HepG2 (cell line): ENCODE measurements around the gene AQP5. TPM values are rescaled to one million over a fixed set of nuclear protein-coding genes. Genes with fewer than 3 reads are reported as not detected.

ENCODE experiments used
- ATAC-seq: fragments of 200-7000 bp; cut with Tn5 transposase; 3 replicates; pipeline ENCODE4 v1.9.1; 2020; ENCODE audit warnings: mild to moderate bottlenecking, moderate library complexity
- BruUV-seq: library from RNA; stranded (reverse); fragments of 400-500 nt; replicated peaks from 2 replicates; lab custom pipeline; 2021; lab: Mats Ljungman, UMichigan
- CTCF ChIA-PET: fragments of 300-600 bp; formaldehyde crosslinking; extraction: SDS; loops from one replicate; lab custom pipeline; 2021; ENCODE audit warnings: low total read pairs, inconsistent platforms, low intra/inter-chr PET ratio; lab: Yijun Ruan, JAX
- POLR2A ChIA-PET: fragments of 350-600 bp; sonication (Branson Sonifier 250); formaldehyde crosslinking; loops from one replicate; lab custom pipeline; 2020; ENCODE audit warnings: antibody characterized with exemption, inconsistent platforms; lab: Yijun Ruan, JAX
- DNase-seq: peaks from one replicate; pipeline ENCODE4 v3.0.0-alpha.2; 2015; ENCODE audit warnings: low spot score
- FAIRE-seq: peaks from 3 replicates; lab custom pipeline; 2011; peaks lifted over from hg19 to GRCh38; lab: Jason Lieb, UNC
- H2AFZ ChIP-seq: one replicate; pipeline ENCODE4 v1.6.1; 2011; ENCODE audit warnings: low read length, inconsistent platforms
- H3K27ac ChIP-seq: fragments of 300-600 bp; 3 replicates; pipeline ENCODE4 v1.8.0; 2011; ENCODE audit warnings: mixed run types, mild to moderate bottlenecking, mixed read lengths, low read length, inconsistent platforms; ENCODE audit not compliant: insufficient read depth; ENCODE audit errors: extremely low read length
- H3K27me3 ChIP-seq, 2 experiments: fragments of 200-600 bp in 1 of 2; 2 replicates in 1 of 2; 3 replicates in 1 of 2; pipeline versions ENCODE4 v1.6.0 to v1.8.0; 2011; ENCODE audit warnings: low read length in 2 of 2, mild to moderate bottlenecking in 2 of 2, moderate library complexity in 2 of 2, inconsistent platforms in 1 of 2; ENCODE audit not compliant: insufficient read depth in 2 of 2, control insufficient read depth in 1 of 2
- H3K36me3 ChIP-seq, 2 experiments: fragments of 200-600 bp in 1 of 2; replicated peaks in 1 of 2; 2 replicates in 1 of 2; 3 replicates in 1 of 2; pipeline versions ENCODE4 v1.5.1 to v1.8.0; 2011; ENCODE audit warnings: low read length in 2 of 2, inconsistent platforms in 1 of 2; ENCODE audit not compliant: insufficient read depth in 2 of 2, control insufficient read depth in 1 of 2
- H3K4me1 ChIP-seq: 2 replicates; pipeline ENCODE4 v1.5.1; 2012; ENCODE audit warnings: low read length, inconsistent platforms; ENCODE audit not compliant: insufficient read depth
- H3K4me2 ChIP-seq: 2 replicates; pipeline ENCODE4 v1.6.0; 2011; ENCODE audit warnings: low read depth, low read length, inconsistent platforms
- H3K4me3 ChIP-seq, 3 experiments: fragments of 200-600 bp in 1 of 3; sonication (generic), shearing (Covaris generic) in 1 of 3; replicated peaks in 1 of 3; 2 replicates each; pipeline ENCODE4 v1.5.1; 2011 to 2016; ENCODE audit warnings: low read length in 3 of 3, inconsistent platforms in 2 of 3, low read depth in 2 of 3, mild to moderate bottlenecking in 2 of 3, control low read depth in 1 of 3, mixed read lengths in 1 of 3; ENCODE audit not compliant: insufficient read depth in 1 of 3
- H3K79me2 ChIP-seq: one replicate; pipeline ENCODE4 v1.6.1; 2011; ENCODE audit warnings: low read length, inconsistent platforms; ENCODE audit not compliant: insufficient read depth
- H3K9ac ChIP-seq: 2 replicates; pipeline ENCODE4 v1.6.0; 2011; ENCODE audit warnings: mild to moderate bottlenecking, low read depth, low read length, inconsistent platforms; ENCODE audit not compliant: insufficient read depth
- H3K9me3 ChIP-seq: 2 replicates; pipeline ENCODE4 v1.5.1; 2012; ENCODE audit warnings: mild to moderate bottlenecking, low read length
- H4K20me1 ChIP-seq: 2 replicates; pipeline ENCODE4 v1.6.0; 2011; ENCODE audit warnings: inconsistent platforms, mild to moderate bottlenecking, low read length, moderate library complexity; ENCODE audit not compliant: insufficient read depth
- ATF7-NPFF ChIP-seq: sonication (generic); formaldehyde crosslinking; IDR thresholded peaks from 2 replicates; pipeline ENCODE4 v1.8.1; 2023; ENCODE audit warnings: mild to moderate bottlenecking, low read depth, missing genetic modification reagents, moderate library complexity
- HNRNPLL ChIP-seq: fragments of 200-400 bp; formaldehyde crosslinking; IDR thresholded peaks from 2 replicates; pipeline ENCODE4 v1.6.1; 2017; ENCODE audit warnings: mild to moderate bottlenecking, low read depth, low read length; ENCODE audit not compliant: poor library complexity, severe bottlenecking
- HOXA7 ChIP-seq: sonication (generic); formaldehyde crosslinking; IDR thresholded peaks from 2 replicates; pipeline ENCODE4 v1.8.1; 2022; ENCODE audit warnings: mild to moderate bottlenecking, missing genetic modification reagents, moderate library complexity
- MNT ChIP-seq: fragments of 450-650 bp; IDR thresholded peaks from 2 replicates; pipeline ENCODE4 v1.6.1; 2016
- NCOA2 ChIP-seq: sonication (generic); formaldehyde crosslinking; IDR thresholded peaks from 2 replicates; pipeline ENCODE4 v1.8.0; 2022; ENCODE audit warnings: inconsistent platforms
- NFE2L1 ChIP-seq: sonication (generic); formaldehyde crosslinking; IDR thresholded peaks from 2 replicates; pipeline ENCODE4 v1.4.0; 2020; ENCODE audit warnings: missing genetic modification reagents, mild to moderate bottlenecking, borderline replicate concordance
- NR0B2 ChIP-seq: sonication (generic); formaldehyde crosslinking; IDR thresholded peaks from 2 replicates; pipeline ENCODE4 v1.4.0; 2020; ENCODE audit warnings: mild to moderate bottlenecking, missing genetic modification reagents
- SIX4 ChIP-seq: sonication (generic); formaldehyde crosslinking; IDR thresholded peaks from 2 replicates; pipeline ENCODE4 v1.4.0; 2020; ENCODE audit warnings: missing genetic modification reagents
- XBP1 ChIP-seq: sonication (generic); formaldehyde crosslinking; IDR thresholded peaks from 2 replicates; pipeline ENCODE4 v1.5.0; 2020; ENCODE audit warnings: missing genetic modification reagents
- ZMYM2 ChIP-seq: sonication (generic); formaldehyde crosslinking; IDR thresholded peaks from 2 replicates; pipeline ENCODE4 v1.8.0; 2022; ENCODE audit warnings: mild to moderate bottlenecking, missing genetic modification reagents
- ZMYM4 ChIP-seq: sonication (generic); formaldehyde crosslinking; IDR thresholded peaks from 2 replicates; pipeline ENCODE4 v1.8.1; 2023; ENCODE audit warnings: mild to moderate bottlenecking, missing genetic modification reagents
- ZNF224 ChIP-seq: sonication (generic); formaldehyde crosslinking; IDR thresholded peaks from 2 replicates; pipeline ENCODE4 v1.5.0; 2020; ENCODE audit warnings: mild to moderate bottlenecking, missing genetic modification reagents
- ZNF33A ChIP-seq: sonication (generic); formaldehyde crosslinking; IDR thresholded peaks from 2 replicates; pipeline ENCODE4 v1.5.1; 2020; ENCODE audit warnings: missing genetic modification reagents, mild to moderate bottlenecking, moderate library complexity, borderline replicate concordance
- ZNF709 ChIP-seq: sonication (generic); formaldehyde crosslinking; IDR thresholded peaks from 2 replicates; pipeline ENCODE4 v1.5.0; 2020; ENCODE audit warnings: mild to moderate bottlenecking, missing genetic modification reagents
- WGBS: methylation state at CpG from one replicate; pipeline ENCODE4 v1.1.6; 2017; ENCODE audit warnings: low lambda C conversion rate; 5-methylcytosine and 5-hydroxymethylcytosine counted together
- in situ Hi-C: cut with HindIII; loops from 2 replicates; pipeline ENCODE4 v1.10.0; 2017; ENCODE audit warnings: low pct_unique_long_range_greater_than_20kb; ENCODE audit not compliant: extremely low pct_ligation_motif_present
- intact Hi-C: fragments of 100-400 bp; cut with micrococcal nuclease; formaldehyde crosslinking; loops from one replicate; pipeline ENCODE4 v1.10.0; 2022; ENCODE audit not compliant: unreplicated experiment
- polyA plus RNA-seq, 8 experiments: library from polyadenylated mRNA; depleted of rRNA in 3 of 8; stranded (reverse) in 7 of 8; unstranded in 1 of 8; fragments of >200 nt; fragmentation: Illumina TruSeq in 4 of 8; extraction: Trizol in 4 of 8; gene quantifications; 2 replicates each; pipeline versions ENCODE4 v1.2.1 to v1.2.3, GENCODE V29; 2011 to 2016; ENCODE audit warnings: low read depth in 4 of 8, missing spikeins in 1 of 8, mixed read lengths in 1 of 8; ENCODE audit not compliant: insufficient read depth in 1 of 8
- total RNA-seq, 5 experiments: library from RNA; depleted of rRNA; stranded (reverse); fragments of >200 nt; fragmentation: Illumina TruSeq; extraction: Trizol; gene quantifications; 2 replicates each; pipeline ENCODE4 v1.2.3, GENCODE V29; 2016; ENCODE audit warnings: low read depth in 1 of 5

The AQP5 gene
- total and polyA plus RNA-seq, 2 of the 13 experiments (the other 11 are each of a cell fraction or from before 2014, with no cell fraction given): not detected

GRCh38 chr12:49965836-49966235, 4.2 kb downstream of the AQP5 start:
- CTCF ChIA-PET: interaction anchor here (0.7 to 3.9 kb wide), 3 partner anchors 21 to 104 kb away, joined by 4 to 65 read pairs (median 43); partner anchors contain the start of gene ASIC1
- WGBS: 18% methylated on average over 3 of the region's 6 CpGs
- no peaks in the 10 kb centered on the region for H3K9me3 ChIP-seq
- H3K4me3 ChIP-seq: no peak overlapping the region
- no peaks in the 10 kb centered on the region for H3K36me3 ChIP-seq
- intact Hi-C loops: no loop called here
- H3K27me3 ChIP-seq: peaks cover 5 to 51% of the 10 kb centered on the region in 2 experiments
- H2AFZ ChIP-seq: no peak overlapping the region
- H3K4me1 ChIP-seq: peaks cover 50% of the 10 kb centered on the region
- in situ Hi-C loops: no loop called here
- no peaks in the 10 kb centered on the region for H4K20me1 ChIP-seq
- no peak overlapping the region for H3K27ac ChIP-seq
- no peak for FAIRE-seq
- TF ChIP-seq ATF7-NPFF (CRISPR knock-in tag) (no peak), ZNF33A (CRISPR knock-in tag) (no peak), ZMYM2 (CRISPR knock-in tag) (no peak), HOXA7 (CRISPR knock-in tag) (no peak), XBP1 (CRISPR knock-in tag) (no peak), NR0B2 (CRISPR knock-in tag) (no peak)
- TF ChIP-seq, all 625 proteins: peak for 0
- Histone ChIP-seq H3K4me2 (no peak overlapping the region), H3K9ac (no peak overlapping the region), H3K79me2 (no peaks in the 10 kb centered on the region)
- no peak for ATAC-seq
- no peak for DNase-seq
- POLR2A ChIA-PET: no interaction called here
- BruUV-seq: no TSS peak

- Histone ChIP-seq H2AFZ (no peak overlapping the region), H3K79me2 (no peaks in the 10 kb centered on the region), H3K27me3 (peaks cover 5 to 59% of the 10 kb centered on the region in 2 experiments), H3K9me3 (no peaks in the 10 kb centered on the region), H3K4me1 (peaks cover 50% of the 10 kb centered on the region), H3K27ac (no peak overlapping the region), H3K36me3 (no peaks in the 10 kb centered on the region), H3K9ac (no peak overlapping the region), H3K4me2 (peak overlapping the region; percentile 91), H3K4me3 (no peak overlapping the region; a peak in 1 of 6 replicates), H4K20me1 (no peaks in the 10 kb centered on the region)
- FAIRE-seq: no peak
- POLR2A ChIA-PET: interaction anchor here (1.2 to 3.0 kb wide), 2 partner anchors 13 to 201 kb away, joined by 3 to 24 read pairs; partner anchors contain the start of gene CERS5
- in situ Hi-C loops (no loop called here), intact Hi-C loops (loop anchor here (1.0 kb wide), 4 partner anchors 15 to 104 kb away; no protein-coding TSS in a partner anchor)
- peak; percentile 1 for ATAC-seq
- no peak for DNase-seq
- TF ChIP-seq SIX4 (CRISPR knock-in tag): no peak
- peak; percentile 28; the same call in 1 of the 2 replicates for TF ChIP-seq MNT
- 0 out of 2 replicates have a peak, but pooled peaks have one; percentile 4 for TF ChIP-seq NFE2L1 (CRISPR knock-in tag)
- TF ChIP-seq ZNF224 (CRISPR knock-in tag): 0 out of 2 replicates have a peak, but pooled peaks have one; percentile 18
- TF ChIP-seq ZMYM4 (CRISPR knock-in tag): 0 out of 2 replicates have a peak, but pooled peaks have one; percentile 6
- no peak for TF ChIP-seq NCOA2 (CRISPR knock-in tag)
- peak; percentile 1 for TF ChIP-seq HNRNPLL
- 0 out of 2 replicates have a peak, but pooled peaks have one; percentile 3 for TF ChIP-seq ZNF709 (CRISPR knock-in tag)
- no TSS peak for BruUV-seq
- CTCF ChIA-PET: interaction anchor here (0.7 to 3.9 kb wide), 6 partner anchors 21 to 108 kb away, joined by 3 to 65 read pairs (median 4); partner anchors contain the start of gene ASIC1
- 12% methylated on average over 13 of the region's 16 CpGs for WGBS
These were observed 4.9 kb downstream of the AQP5 start for GRCh38 chr12:49966511-49967041.
